ENCODE measurements around the gene SPNS3. TPM values are rescaled to one million over a fixed set of nuclear protein-coding genes. Genes with fewer than 3 reads are reported as not detected.

The SPNS3 gene
- total RNA-seq, 1 donor from 2014 or later, result not detected

GRCh38 chr17:4463818-4464476 is 30.2 kb downstream of the SPNS3 start:
- Histone ChIP-seq H3K27me3 (ENCODE audit: control insufficient read depth in 3 of 3, insufficient read depth in 3 of 3, low read length in 3 of 3) (peaks cover 0 to 3% (median 0%) of the 10 kb centered on the region in 3 donors), H3K4me3 (ENCODE audit: low read length in 3 of 3) (no peak overlapping the region), H3K9me3 (ENCODE audit: control insufficient read depth in 3 of 3, low read length in 3 of 3) (peaks cover 0 to 2% (median 0%) of the 10 kb centered on the region in 3 donors), H3K36me3 (ENCODE audit: control insufficient read depth in 3 of 3, insufficient read depth in 3 of 3, low read length in 3 of 3) (no peaks in the 10 kb centered on the region), H3K9ac (ENCODE audit: low read depth in 1 of 3, low read length in 3 of 3) (no peak overlapping the region), H3K27ac (ENCODE audit: low read depth, low read length) (no peak overlapping the region), H3K4me1 (ENCODE audit: control insufficient read depth in 3 of 3, insufficient read depth in 3 of 3, low read length in 3 of 3) (no peaks in the 10 kb centered on the region)

GRCh38 chr17:4465786-4466185 is 32.0 kb downstream of the SPNS3 start:
- no peak overlapping the region for H3K4me3 ChIP-seq (ENCODE audit: low read length in 3 of 3)
- H3K9me3 ChIP-seq (ENCODE audit: control insufficient read depth in 3 of 3, low read length in 3 of 3), result peaks cover 0 to 2% (median 0%) of the 10 kb centered on the region in 3 donors
- no peak overlapping the region for H3K9ac ChIP-seq (ENCODE audit: low read depth in 1 of 3, low read length in 3 of 3)
- H3K27ac ChIP-seq (ENCODE audit: low read depth, low read length), result no peak overlapping the region
- H3K36me3 ChIP-seq (ENCODE audit: control insufficient read depth in 3 of 3, insufficient read depth in 3 of 3, low read length in 3 of 3), result no peaks in the 10 kb centered on the region
- peaks cover 0 to 3% (median 0%) of the 10 kb centered on the region in 3 donors for H3K27me3 ChIP-seq (ENCODE audit: control insufficient read depth in 3 of 3, insufficient read depth in 3 of 3, low read length in 3 of 3)
- no peaks in the 10 kb centered on the region for H3K4me1 ChIP-seq (ENCODE audit: control insufficient read depth in 3 of 3, insufficient read depth in 3 of 3, low read length in 3 of 3)

DNA sequence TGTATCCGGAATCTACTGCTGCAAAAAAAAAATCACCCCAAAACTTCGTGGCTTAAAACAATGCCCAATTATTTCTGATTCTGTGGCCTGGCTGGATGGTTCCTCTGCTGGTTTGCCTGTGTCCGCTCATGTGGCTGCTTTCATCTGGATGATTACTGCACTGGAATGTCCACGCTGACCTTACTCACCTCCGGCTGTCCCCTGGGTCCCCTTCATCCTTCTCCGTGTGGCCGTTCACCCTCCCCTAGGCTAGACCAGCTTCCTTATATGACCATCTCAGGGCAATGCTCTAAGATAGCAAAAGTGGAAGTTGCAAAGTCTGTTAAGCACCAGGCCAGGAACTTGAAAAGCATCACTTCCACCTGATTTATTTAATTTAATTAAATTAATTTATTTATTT is 33.5 kb downstream of the SPNS3 start:
- Histone ChIP-seq H3K27me3 (ENCODE audit: control insufficient read depth in 3 of 3, insufficient read depth in 3 of 3, low read length in 3 of 3) (peaks cover 0 to 3% (median 0%) of the 10 kb centered on the region in 3 donors), H3K9ac (ENCODE audit: low read depth in 1 of 3, low read length in 3 of 3) (no peak overlapping the region), H3K9me3 (ENCODE audit: control insufficient read depth in 3 of 3, low read length in 3 of 3) (no peaks in the 10 kb centered on the region), H3K4me3 (ENCODE audit: low read length in 3 of 3) (no peak overlapping the region), H3K4me1 (ENCODE audit: control insufficient read depth in 3 of 3, insufficient read depth in 3 of 3, low read length in 3 of 3) (no peaks in the 10 kb centered on the region), H3K27ac (ENCODE audit: low read depth, low read length) (no peak overlapping the region), H3K36me3 (ENCODE audit: control insufficient read depth in 3 of 3, insufficient read depth in 3 of 3, low read length in 3 of 3) (no peaks in the 10 kb centered on the region)

DNA sequence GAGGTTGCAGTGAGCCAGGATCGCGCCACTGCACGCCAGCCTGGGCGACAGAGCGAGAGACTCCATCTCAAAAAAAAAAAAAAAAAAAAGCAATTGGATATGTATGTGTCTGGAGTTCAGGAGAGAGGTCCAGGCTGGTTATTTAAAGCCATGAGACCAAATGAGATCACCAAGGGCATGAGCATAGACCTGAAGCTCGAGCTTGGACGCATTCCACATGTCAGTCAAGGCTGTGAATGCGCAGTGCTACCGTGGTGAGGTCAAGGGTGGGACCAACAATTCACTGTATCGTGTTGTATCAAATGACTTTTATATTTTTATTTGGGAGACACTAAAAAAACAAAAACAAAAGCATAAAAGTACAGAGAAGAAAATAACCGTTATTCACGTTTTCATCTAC is 35.8 kb downstream of the SPNS3 start:
- no peak overlapping the region for H3K4me3 ChIP-seq (ENCODE audit: low read length in 3 of 3)
- H3K9ac ChIP-seq (ENCODE audit: low read depth in 1 of 3, low read length in 3 of 3), result no peak overlapping the region
- peaks cover 0 to 3% (median 0%) of the 10 kb centered on the region in 3 donors for H3K27me3 ChIP-seq (ENCODE audit: control insufficient read depth in 3 of 3, insufficient read depth in 3 of 3, low read length in 3 of 3)
- no peaks in the 10 kb centered on the region for H3K36me3 ChIP-seq (ENCODE audit: control insufficient read depth in 3 of 3, insufficient read depth in 3 of 3, low read length in 3 of 3)
- H3K4me1 ChIP-seq (ENCODE audit: control insufficient read depth in 3 of 3, insufficient read depth in 3 of 3, low read length in 3 of 3), result peaks cover 8 to 10% (median 10%) of the 10 kb centered on the region in 3 donors
- no peaks in the 10 kb centered on the region for H3K9me3 ChIP-seq (ENCODE audit: control insufficient read depth in 3 of 3, low read length in 3 of 3)
- no peak overlapping the region for H3K27ac ChIP-seq (ENCODE audit: low read depth, low read length)

DNA sequence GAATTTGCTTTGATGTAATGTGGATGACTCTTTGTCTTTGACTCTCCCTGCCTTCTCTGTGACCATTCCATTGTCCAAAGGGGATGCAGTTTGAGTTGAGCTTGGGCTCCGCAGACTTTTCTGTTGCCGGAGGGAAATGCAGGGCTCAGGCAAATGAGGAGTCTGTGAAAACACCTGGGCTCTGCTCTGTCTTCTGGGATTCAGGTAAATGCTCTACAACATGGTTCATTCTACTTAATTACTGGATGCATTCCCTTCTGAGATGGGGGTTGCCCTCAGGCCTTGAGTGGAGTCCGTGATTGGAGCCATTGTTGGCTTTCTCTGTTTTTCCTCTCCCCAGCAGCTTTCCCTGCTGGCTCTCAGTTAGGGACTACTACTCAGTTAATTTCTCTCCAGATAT is 38.5 kb downstream of the SPNS3 start:
- no peak overlapping the region for H3K9ac ChIP-seq (ENCODE audit: low read depth in 1 of 3, low read length in 3 of 3)
- H3K4me3 ChIP-seq (ENCODE audit: low read length in 3 of 3), result no peak overlapping the region
- H3K4me1 ChIP-seq (ENCODE audit: control insufficient read depth in 3 of 3, insufficient read depth in 3 of 3, low read length in 3 of 3), result peaks cover 8 to 22% (median 20%) of the 10 kb centered on the region in 3 donors
- no peaks in the 10 kb centered on the region for H3K36me3 ChIP-seq (ENCODE audit: control insufficient read depth in 3 of 3, insufficient read depth in 3 of 3, low read length in 3 of 3)
- H3K27ac ChIP-seq (ENCODE audit: low read depth, low read length), result no peak overlapping the region
- no peaks in the 10 kb centered on the region for H3K9me3 ChIP-seq (ENCODE audit: control insufficient read depth in 3 of 3, low read length in 3 of 3)
- peaks cover 0 to 5% (median 0%) of the 10 kb centered on the region in 3 donors for H3K27me3 ChIP-seq (ENCODE audit: control insufficient read depth in 3 of 3, insufficient read depth in 3 of 3, low read length in 3 of 3)

GRCh38 chr17:4474093-4474492 is 40.4 kb downstream of the SPNS3 start:
- no peaks in the 10 kb centered on the region for H3K9me3 ChIP-seq (ENCODE audit: control insufficient read depth in 3 of 3, low read length in 3 of 3)
- peaks cover 8 to 22% (median 20%) of the 10 kb centered on the region in 3 donors for H3K4me1 ChIP-seq (ENCODE audit: control insufficient read depth in 3 of 3, insufficient read depth in 3 of 3, low read length in 3 of 3)
- no peaks in the 10 kb centered on the region for H3K36me3 ChIP-seq (ENCODE audit: control insufficient read depth in 3 of 3, insufficient read depth in 3 of 3, low read length in 3 of 3)
- H3K9ac ChIP-seq (ENCODE audit: low read depth in 1 of 3, low read length in 3 of 3), result peak overlapping the region in 1 of 3 donors; percentile 25
- no peak overlapping the region for H3K4me3 ChIP-seq (ENCODE audit: low read length in 3 of 3)
- H3K27ac ChIP-seq (ENCODE audit: low read depth, low read length), result no peak overlapping the region
- H3K27me3 ChIP-seq (ENCODE audit: control insufficient read depth in 3 of 3, insufficient read depth in 3 of 3, low read length in 3 of 3), result peaks cover 0 to 5% (median 0%) of the 10 kb centered on the region in 3 donors

DNA sequence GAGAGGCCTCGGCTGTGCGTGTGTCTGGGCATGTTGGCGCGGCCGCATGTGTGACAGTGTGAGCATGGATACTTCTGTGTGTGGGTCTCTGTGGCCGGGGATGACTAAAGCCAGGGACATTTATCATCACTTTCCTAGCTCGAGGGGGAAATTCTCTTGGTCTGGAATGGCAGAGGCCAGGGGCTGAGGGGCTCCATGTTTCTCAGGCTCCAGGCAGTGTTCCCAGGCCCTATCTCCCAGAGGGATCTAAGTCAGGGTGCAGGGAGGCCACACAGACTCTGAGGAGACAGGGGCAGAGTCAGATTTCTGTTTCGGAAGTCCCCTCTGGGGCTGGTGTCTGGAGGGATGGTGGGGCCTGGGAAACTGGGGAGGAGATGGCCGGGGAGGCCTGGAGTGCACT is 41.3 kb downstream of the SPNS3 start:
- no peaks in the 10 kb centered on the region for H3K36me3 ChIP-seq (ENCODE audit: control insufficient read depth in 3 of 3, insufficient read depth in 3 of 3, low read length in 3 of 3)
- no peak overlapping the region for H3K9ac ChIP-seq (ENCODE audit: low read depth in 1 of 3, low read length in 3 of 3)
- no peak overlapping the region for H3K27ac ChIP-seq (ENCODE audit: low read depth, low read length)
- H3K4me3 ChIP-seq (ENCODE audit: low read length in 3 of 3), result no peak overlapping the region
- H3K9me3 ChIP-seq (ENCODE audit: control insufficient read depth in 3 of 3, low read length in 3 of 3), result no peaks in the 10 kb centered on the region
- H3K4me1 ChIP-seq (ENCODE audit: control insufficient read depth in 3 of 3, insufficient read depth in 3 of 3, low read length in 3 of 3), result peaks cover 8 to 22% (median 20%) of the 10 kb centered on the region in 3 donors
- peaks cover 0 to 5% (median 0%) of the 10 kb centered on the region in 3 donors for H3K27me3 ChIP-seq (ENCODE audit: control insufficient read depth in 3 of 3, insufficient read depth in 3 of 3, low read length in 3 of 3)

- H3K4me1 ChIP-seq (ENCODE audit: control insufficient read depth in 3 of 3, insufficient read depth in 3 of 3, low read length in 3 of 3), result peaks cover 8 to 22% (median 20%) of the 10 kb centered on the region in 3 donors
- H3K4me3 ChIP-seq (ENCODE audit: low read length in 3 of 3), result no peak overlapping the region
Observed at GRCh38 chr17:4475463-4475862, 41.7 kb downstream of the SPNS3 start.

GRCh38 chr17:4476017-4476416 is 42.3 kb downstream of the SPNS3 start:
- no peaks in the 10 kb centered on the region for H3K9me3 ChIP-seq (ENCODE audit: control insufficient read depth in 3 of 3, low read length in 3 of 3)
- H3K9ac ChIP-seq (ENCODE audit: low read depth in 1 of 3, low read length in 3 of 3), result no peak overlapping the region
- peaks cover 8 to 24% (median 24%) of the 10 kb centered on the region in 3 donors for H3K4me1 ChIP-seq (ENCODE audit: control insufficient read depth in 3 of 3, insufficient read depth in 3 of 3, low read length in 3 of 3)
- no peak overlapping the region for H3K4me3 ChIP-seq (ENCODE audit: low read length in 3 of 3)
- no peaks in the 10 kb centered on the region for H3K36me3 ChIP-seq (ENCODE audit: control insufficient read depth in 3 of 3, insufficient read depth in 3 of 3, low read length in 3 of 3)
- H3K27ac ChIP-seq (ENCODE audit: low read depth, low read length), result no peak overlapping the region
- peaks cover 0 to 7% (median 7%) of the 10 kb centered on the region in 3 donors for H3K27me3 ChIP-seq (ENCODE audit: control insufficient read depth in 3 of 3, insufficient read depth in 3 of 3, low read length in 3 of 3)

More at GRCh38 chr17:4475463-4475862, 41.7 kb downstream of the SPNS3 start:
- H3K27me3 ChIP-seq (ENCODE audit: control insufficient read depth in 3 of 3, insufficient read depth in 3 of 3, low read length in 3 of 3), result peaks cover 0 to 5% (median 1%) of the 10 kb centered on the region in 3 donors
- H3K36me3 ChIP-seq (ENCODE audit: control insufficient read depth in 3 of 3, insufficient read depth in 3 of 3, low read length in 3 of 3), result no peaks in the 10 kb centered on the region
- no peak overlapping the region for H3K27ac ChIP-seq (ENCODE audit: low read depth, low read length)
- no peak overlapping the region for H3K9ac ChIP-seq (ENCODE audit: low read depth in 1 of 3, low read length in 3 of 3)
- no peaks in the 10 kb centered on the region for H3K9me3 ChIP-seq (ENCODE audit: control insufficient read depth in 3 of 3, low read length in 3 of 3)

GRCh38 chr17:4476511-4477070 is 42.9 kb downstream of the SPNS3 start:
- Histone ChIP-seq H3K36me3 (ENCODE audit: control insufficient read depth in 3 of 3, insufficient read depth in 3 of 3, low read length in 3 of 3) (no peaks in the 10 kb centered on the region), H3K4me1 (ENCODE audit: control insufficient read depth in 3 of 3, insufficient read depth in 3 of 3, low read length in 3 of 3) (peaks cover 8 to 29% (median 25%) of the 10 kb centered on the region in 3 donors), H3K27me3 (ENCODE audit: control insufficient read depth in 3 of 3, insufficient read depth in 3 of 3, low read length in 3 of 3) (peaks cover 0 to 13% (median 7%) of the 10 kb centered on the region in 3 donors), H3K9me3 (ENCODE audit: control insufficient read depth in 3 of 3, low read length in 3 of 3) (no peaks in the 10 kb centered on the region), H3K4me3 (ENCODE audit: low read length in 3 of 3) (no peak overlapping the region), H3K27ac (ENCODE audit: low read depth, low read length) (no peak overlapping the region), H3K9ac (ENCODE audit: low read depth in 1 of 3, low read length in 3 of 3) (no peak overlapping the region)
